Activated CD4-positive, alpha-beta T cell treated with anti-CD3 and anti-CD28 coated beads, Interleukin-2, amount 10 ng/mL, durations not matched to agents 7 days and 5 days (primary cell): ENCODE measurements around the gene CCDC12. TPM values are rescaled to one million over a fixed set of nuclear protein-coding genes. Genes with fewer than 3 reads are reported as not detected.

ENCODE experiments used
- CTCF ChIA-PET: fragments of 350-600 bp; sonication (Branson Sonifier 250); formaldehyde crosslinking; loops from one replicate; lab custom pipeline; 2021; ENCODE audit warnings: antibody characterized with exemption; lab: Charles Lee
- POLR2A ChIA-PET: fragments of 350-600 bp; sonication (Branson Sonifier 250); formaldehyde crosslinking; loops from one replicate; lab custom pipeline; 2021; ENCODE audit warnings: antibody characterized with exemption; lab: Charles Lee
- DNase-seq: peaks from one replicate; pipeline ENCODE4 v3.0.0-alpha.2; 2020
- H3K27ac Mint-ChIP-seq: one replicate; pipeline ENCODE4 v1.8.0; 2021; ENCODE audit warnings: mild to moderate bottlenecking, moderate library complexity, mixed read lengths
- H3K27me3 Mint-ChIP-seq: one replicate; pipeline ENCODE4 v1.8.0; 2021; ENCODE audit warnings: mixed read lengths
- H3K36me3 Mint-ChIP-seq: one replicate; pipeline ENCODE4 v1.8.0; 2021; ENCODE audit warnings: low read depth, mixed read lengths
- H3K4me1 Mint-ChIP-seq: one replicate; pipeline ENCODE4 v1.8.0; 2021; ENCODE audit warnings: mixed read lengths
- H3K4me3 Mint-ChIP-seq: one replicate; pipeline ENCODE4 v1.8.0; 2021; ENCODE audit warnings: mild to moderate bottlenecking, moderate library complexity, mixed read lengths
- H3K9me3 Mint-ChIP-seq: one replicate; pipeline ENCODE4 v1.8.0; 2021; ENCODE audit warnings: mixed read lengths
- total RNA-seq, 2 experiments: library from RNA; stranded (reverse); gene quantifications; one replicate each; pipeline ENCODE4 v1.2.3, GENCODE V29; 2021

Gene CCDC12
- total RNA-seq, 2 experiments from 2014 or later = 48.7 to 56.1 TPM

DNA sequence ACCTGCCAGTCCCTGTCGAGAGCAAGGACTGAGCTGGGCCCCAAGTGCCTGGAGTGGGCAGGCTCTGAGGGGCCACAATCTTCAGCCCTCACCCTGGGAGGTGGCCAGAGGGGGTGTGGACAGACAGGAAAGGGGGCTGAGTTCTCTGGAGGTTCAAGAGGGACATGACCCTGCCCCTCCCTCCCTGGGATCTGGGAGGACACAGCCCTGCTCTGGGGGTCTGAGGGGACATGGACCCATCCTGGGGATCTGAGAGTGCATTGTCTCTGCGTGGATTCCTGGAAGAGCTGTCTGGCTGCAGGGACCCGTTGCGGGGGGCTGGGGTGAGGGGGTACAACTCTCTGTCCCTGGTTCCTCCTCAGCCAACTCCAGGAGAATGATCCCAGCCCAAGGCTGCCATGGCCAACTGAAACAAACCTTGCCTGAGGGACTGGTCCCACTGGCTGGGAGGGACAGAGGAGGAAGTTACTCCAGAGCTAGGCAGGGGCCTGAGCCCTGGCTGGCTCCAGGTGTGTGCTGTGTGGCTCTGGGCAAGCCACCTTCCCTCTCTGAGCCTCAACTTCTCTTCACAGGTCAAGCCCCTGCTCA, 70.0 kb downstream of the CCDC12 start:
- ChIA-PET CTCF (interaction anchor here (0.9 kb wide), 1 partner anchor 20 kb away, joined by 3 read pairs; no protein-coding TSS in a partner anchor), POLR2A (no interaction called here)
- peaks cover 6% of the 10 kb centered on the region for H3K4me1 Mint-ChIP-seq
- H3K27ac Mint-ChIP-seq = no peak overlapping the region
- H3K9me3 Mint-ChIP-seq = no peaks in the 10 kb centered on the region
- H3K27me3 Mint-ChIP-seq = no peaks in the 10 kb centered on the region
- no peaks in the 10 kb centered on the region for H3K36me3 Mint-ChIP-seq
- H3K4me3 Mint-ChIP-seq = no peak overlapping the region
- no peak for DNase-seq

GRCh38 chr3:46905661-46906451, 70.7 kb downstream of the CCDC12 start:
- POLR2A ChIA-PET = no interaction called here
- no peak overlapping the region for H3K27ac Mint-ChIP-seq
- CTCF ChIA-PET = interaction anchor here (0.9 kb wide), 1 partner anchor 19 kb away, joined by 3 read pairs; no protein-coding TSS in a partner anchor
- H3K4me1 Mint-ChIP-seq = peaks cover 6% of the 10 kb centered on the region
- no peaks in the 10 kb centered on the region for H3K9me3 Mint-ChIP-seq
- no peaks in the 10 kb centered on the region for H3K36me3 Mint-ChIP-seq
- H3K4me3 Mint-ChIP-seq = no peak overlapping the region
- DNase-seq = no peak
- no peaks in the 10 kb centered on the region for H3K27me3 Mint-ChIP-seq

- H3K36me3 Mint-ChIP-seq = no peaks in the 10 kb centered on the region
- ChIA-PET POLR2A (no interaction called here), CTCF (no interaction called here)
- no peak overlapping the region for H3K27ac Mint-ChIP-seq
- no peak overlapping the region for H3K4me3 Mint-ChIP-seq
- DNase-seq = no peak
- H3K4me1 Mint-ChIP-seq = peaks cover 6% of the 10 kb centered on the region
- H3K27me3 Mint-ChIP-seq = no peaks in the 10 kb centered on the region
- no peaks in the 10 kb centered on the region for H3K9me3 Mint-ChIP-seq
Measured at GRCh38 chr3:46905213-46905560, 71.4 kb downstream of the CCDC12 start.

DNA sequence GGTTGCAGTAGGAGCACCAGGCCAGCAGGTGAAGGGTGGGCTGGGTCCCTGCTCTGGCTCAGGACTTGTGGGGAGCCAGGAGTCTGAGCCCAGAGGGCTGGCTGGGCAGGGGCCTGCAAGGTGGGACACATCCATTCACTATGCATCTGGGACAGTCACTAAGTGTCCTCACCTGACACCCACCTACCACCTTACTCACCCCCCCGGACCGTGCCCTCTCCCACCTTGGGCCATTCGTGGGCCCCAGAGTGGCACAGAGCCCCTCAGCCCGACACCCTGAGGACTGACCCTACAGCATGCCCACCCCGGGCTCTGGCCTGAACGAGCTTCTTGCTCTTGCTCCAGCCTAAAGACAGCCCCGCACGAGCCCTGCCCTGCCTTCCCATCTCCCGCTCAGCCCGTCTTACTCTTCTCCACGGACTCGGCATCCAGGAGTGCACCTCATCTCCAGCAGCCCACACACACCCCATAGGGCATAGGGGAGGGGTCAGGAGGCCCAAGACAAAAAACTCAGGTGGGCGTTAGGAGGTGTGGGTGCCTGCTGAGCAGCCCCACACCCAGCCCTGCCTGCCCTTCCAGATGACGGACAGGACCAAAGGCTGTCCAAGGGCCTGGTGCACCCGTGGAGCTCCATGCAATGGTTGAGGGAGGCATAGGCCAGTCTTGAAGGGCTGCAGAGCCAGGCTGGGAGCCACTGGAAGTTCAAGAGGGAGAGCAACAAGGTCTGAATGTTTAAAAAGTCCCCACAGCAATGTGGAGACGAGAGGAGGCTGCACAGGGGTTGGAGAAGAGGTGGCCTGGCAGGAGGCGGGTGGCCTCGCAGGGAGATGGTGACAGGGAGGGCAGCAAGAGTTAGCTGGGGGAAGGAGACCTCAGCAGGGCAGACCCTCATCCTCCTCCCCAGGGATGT, 72.0 kb downstream of the CCDC12 start:
- ChIA-PET CTCF (no interaction called here), POLR2A (no interaction called here)
- Mint-ChIP-seq H3K27ac (no peak overlapping the region), H3K4me3 (no peak overlapping the region), H3K36me3 (no peaks in the 10 kb centered on the region), H3K27me3 (no peaks in the 10 kb centered on the region), H3K9me3 (no peaks in the 10 kb centered on the region), H3K4me1 (peaks cover 5% of the 10 kb centered on the region)
- DNase-seq = no peak

DNA sequence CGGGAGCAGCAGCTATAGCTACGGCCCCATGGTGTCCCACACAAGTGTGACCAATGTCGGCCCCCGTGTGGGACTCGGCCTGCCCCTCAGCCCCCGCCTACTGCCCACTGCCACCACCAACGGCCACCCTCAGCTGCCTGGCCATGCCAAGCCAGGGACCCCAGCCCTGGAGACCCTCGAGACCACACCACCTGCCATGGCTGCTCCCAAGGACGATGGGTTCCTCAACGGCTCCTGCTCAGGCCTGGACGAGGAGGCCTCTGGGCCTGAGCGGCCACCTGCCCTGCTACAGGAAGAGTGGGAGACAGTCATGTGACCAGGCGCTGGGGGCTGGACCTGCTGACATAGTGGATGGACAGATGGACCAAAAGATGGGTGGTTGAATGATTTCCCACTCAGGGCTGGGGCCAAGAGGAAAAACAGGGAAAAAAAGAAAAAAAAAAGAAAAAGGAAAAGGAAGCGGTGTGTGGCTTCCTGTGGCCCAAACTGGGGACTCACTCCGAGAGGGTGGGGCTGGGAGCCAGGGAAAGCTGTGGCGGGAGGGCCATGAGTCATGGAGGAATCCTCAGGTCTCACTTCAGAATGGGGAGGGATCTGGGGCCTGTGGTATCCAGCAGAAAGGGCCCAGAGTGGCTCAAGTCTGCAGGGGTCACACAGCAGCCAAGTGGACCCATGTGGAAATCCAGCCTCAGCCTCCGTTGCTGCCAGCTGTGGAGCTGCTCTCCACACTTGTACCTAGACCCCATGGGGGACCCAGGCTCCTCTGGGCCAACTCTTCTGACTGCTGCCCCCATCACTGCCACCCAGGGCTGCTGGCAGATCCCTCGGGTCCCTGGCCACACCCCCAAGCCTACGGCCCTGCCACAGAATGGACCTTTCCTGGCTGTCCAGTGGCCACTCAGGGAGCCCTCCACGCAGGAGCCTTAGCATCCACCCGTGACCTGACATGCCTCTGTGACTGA, 72.9 kb downstream of the CCDC12 start:
- H3K4me3 Mint-ChIP-seq = no peak overlapping the region
- peaks cover 6% of the 10 kb centered on the region for H3K27me3 Mint-ChIP-seq
- DNase-seq = no peak
- peaks cover 4% of the 10 kb centered on the region for H3K4me1 Mint-ChIP-seq
- CTCF ChIA-PET = no interaction called here
- no peaks in the 10 kb centered on the region for H3K9me3 Mint-ChIP-seq
- no peaks in the 10 kb centered on the region for H3K36me3 Mint-ChIP-seq
- POLR2A ChIA-PET = no interaction called here
- H3K27ac Mint-ChIP-seq = no peak overlapping the region

- CTCF ChIA-PET = interaction anchor here (1.0 kb wide), 1 partner anchor 34 kb away, joined by 3 read pairs; no protein-coding TSS in a partner anchor
- peaks cover 10% of the 10 kb centered on the region for H3K4me1 Mint-ChIP-seq
- no peak overlapping the region for H3K4me3 Mint-ChIP-seq
- H3K9me3 Mint-ChIP-seq = no peaks in the 10 kb centered on the region
- peaks cover 15% of the 10 kb centered on the region for H3K27me3 Mint-ChIP-seq
- POLR2A ChIA-PET = no interaction called here
- no peak overlapping the region for H3K27ac Mint-ChIP-seq
- DNase-seq = no peak
- H3K36me3 Mint-ChIP-seq = no peaks in the 10 kb centered on the region
Measured at GRCh38 chr3:46902188-46902631, 74.3 kb downstream of the CCDC12 start.

DNA sequence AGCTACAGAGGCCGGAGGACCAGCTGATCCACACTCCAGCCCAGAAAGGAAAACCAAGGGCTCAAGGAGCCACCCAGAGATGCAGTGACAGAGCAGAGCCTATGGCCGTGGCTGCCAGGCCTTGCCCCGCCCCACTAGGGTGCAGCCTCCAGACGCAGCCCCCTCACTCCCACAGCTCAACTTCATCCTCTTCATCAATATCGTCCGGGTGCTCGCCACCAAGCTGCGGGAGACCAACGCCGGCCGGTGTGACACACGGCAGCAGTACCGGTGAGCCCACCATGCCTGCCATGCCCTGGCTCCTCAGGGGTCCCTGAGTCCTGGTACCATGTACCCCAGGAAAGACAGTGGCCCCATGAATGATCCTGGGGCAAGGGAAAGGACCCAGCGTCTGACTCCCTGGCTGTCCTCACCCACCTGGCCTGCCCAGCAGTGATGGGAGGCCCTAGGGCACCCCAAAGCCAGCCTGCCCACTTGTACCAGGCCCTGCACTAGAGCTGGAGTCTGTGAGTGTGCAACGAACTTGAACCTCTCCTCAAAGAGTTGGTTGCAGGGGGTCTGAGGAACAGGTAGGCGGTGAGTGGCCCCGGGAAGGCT, 74.9 kb downstream of the CCDC12 start:
- POLR2A ChIA-PET = no interaction called here
- Mint-ChIP-seq H3K9me3 (no peaks in the 10 kb centered on the region), H3K4me1 (peaks cover 10% of the 10 kb centered on the region), H3K36me3 (no peaks in the 10 kb centered on the region), H3K27me3 (peaks cover 17% of the 10 kb centered on the region), H3K4me3 (no peak overlapping the region), H3K27ac (no peak overlapping the region)
- CTCF ChIA-PET = interaction anchor here (0.6 to 2.1 kb wide), 6 partner anchors 8 to 56 kb away, joined by 3 to 6 read pairs (median 4); no protein-coding TSS in a partner anchor
- no peak for DNase-seq

DNA sequence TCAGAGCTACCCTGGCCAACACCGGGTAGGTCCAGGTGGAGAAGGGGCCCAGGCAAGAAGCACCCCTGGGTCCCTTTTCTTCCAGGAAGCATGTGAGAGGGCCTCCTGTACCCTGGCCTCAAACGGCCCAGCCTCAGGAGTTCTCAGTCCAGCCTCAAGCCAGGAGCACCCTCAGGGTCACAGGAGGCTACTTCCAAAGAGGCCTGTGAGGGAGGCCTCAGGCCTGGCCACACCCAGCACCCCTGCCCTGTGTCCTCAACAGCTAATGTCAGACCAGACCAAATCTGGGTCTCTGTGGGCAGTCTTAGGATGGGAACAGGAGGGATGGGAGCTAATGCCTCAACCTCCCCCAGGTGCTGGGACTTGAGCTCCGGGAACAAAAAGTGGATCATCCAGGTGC, 75.5 kb downstream of the CCDC12 start:
- H3K36me3 Mint-ChIP-seq = no peaks in the 10 kb centered on the region
- H3K9me3 Mint-ChIP-seq = no peaks in the 10 kb centered on the region
- no peak for DNase-seq
- peaks cover 10% of the 10 kb centered on the region for H3K4me1 Mint-ChIP-seq
- H3K4me3 Mint-ChIP-seq = no peak overlapping the region
- peaks cover 19% of the 10 kb centered on the region for H3K27me3 Mint-ChIP-seq
- CTCF ChIA-PET = interaction anchor here (0.6 to 2.1 kb wide), 6 partner anchors 8 to 55 kb away, joined by 3 to 6 read pairs (median 4); no protein-coding TSS in a partner anchor
- POLR2A ChIA-PET = no interaction called here
- no peak overlapping the region for H3K27ac Mint-ChIP-seq

DNA sequence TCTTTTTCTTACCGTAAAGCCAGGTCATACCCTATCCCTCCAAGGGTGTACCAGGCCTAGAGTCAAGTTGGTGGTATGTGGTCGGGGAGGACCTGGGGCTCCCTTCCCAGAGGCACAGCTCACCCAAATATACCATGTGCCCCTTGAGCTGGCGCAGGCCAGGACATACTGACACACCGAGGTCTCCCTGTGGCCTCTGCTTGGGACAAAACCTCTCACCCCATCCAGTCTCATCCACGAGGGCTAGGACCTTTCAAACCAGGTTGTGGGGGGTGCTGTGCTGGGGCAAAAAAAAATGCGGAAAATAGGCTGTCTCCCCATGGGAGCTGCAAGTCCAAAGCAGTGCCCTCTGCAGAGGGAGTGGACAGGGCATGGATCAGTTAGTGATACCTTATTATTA, 76.2 kb downstream of the CCDC12 start:
- CTCF ChIA-PET = interaction anchor here (0.5 to 2.1 kb wide), 7 partner anchors 9 to 1695 kb away, joined by 3 to 6 read pairs (median 3); no protein-coding TSS in a partner anchor
- no peak for DNase-seq
- H3K27me3 Mint-ChIP-seq = peaks cover 22% of the 10 kb centered on the region
- H3K9me3 Mint-ChIP-seq = no peaks in the 10 kb centered on the region
- POLR2A ChIA-PET = no interaction called here
- H3K27ac Mint-ChIP-seq = no peak overlapping the region
- no peaks in the 10 kb centered on the region for H3K36me3 Mint-ChIP-seq
- no peak overlapping the region for H3K4me3 Mint-ChIP-seq
- peaks cover 10% of the 10 kb centered on the region for H3K4me1 Mint-ChIP-seq

DNA sequence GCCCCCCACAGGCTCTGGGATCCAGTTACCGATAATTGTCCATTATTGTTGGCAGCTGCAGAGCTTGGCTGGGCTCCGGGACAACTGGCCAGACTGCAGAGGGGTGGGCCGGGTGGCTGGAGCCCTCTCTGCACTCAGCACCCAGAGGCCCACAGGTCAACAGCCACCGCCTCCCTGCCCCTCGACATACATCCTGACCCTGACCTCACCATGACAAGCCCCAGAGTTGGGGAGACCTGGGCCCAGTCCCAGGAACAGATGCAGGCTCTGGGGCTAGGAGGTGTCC, 76.6 kb downstream of the CCDC12 start:
- no peaks in the 10 kb centered on the region for H3K36me3 Mint-ChIP-seq
- POLR2A ChIA-PET = no interaction called here
- H3K4me3 Mint-ChIP-seq = no peak overlapping the region
- peaks cover 10% of the 10 kb centered on the region for H3K4me1 Mint-ChIP-seq
- no peak overlapping the region for H3K27ac Mint-ChIP-seq
- no peaks in the 10 kb centered on the region for H3K9me3 Mint-ChIP-seq
- CTCF ChIA-PET = interaction anchor here (0.5 to 2.1 kb wide), 5 partner anchors 9 to 733 kb away, joined by 3 to 6 read pairs (median 3); no protein-coding TSS in a partner anchor
- peaks cover 25% of the 10 kb centered on the region for H3K27me3 Mint-ChIP-seq
- no peak for DNase-seq

DNA sequence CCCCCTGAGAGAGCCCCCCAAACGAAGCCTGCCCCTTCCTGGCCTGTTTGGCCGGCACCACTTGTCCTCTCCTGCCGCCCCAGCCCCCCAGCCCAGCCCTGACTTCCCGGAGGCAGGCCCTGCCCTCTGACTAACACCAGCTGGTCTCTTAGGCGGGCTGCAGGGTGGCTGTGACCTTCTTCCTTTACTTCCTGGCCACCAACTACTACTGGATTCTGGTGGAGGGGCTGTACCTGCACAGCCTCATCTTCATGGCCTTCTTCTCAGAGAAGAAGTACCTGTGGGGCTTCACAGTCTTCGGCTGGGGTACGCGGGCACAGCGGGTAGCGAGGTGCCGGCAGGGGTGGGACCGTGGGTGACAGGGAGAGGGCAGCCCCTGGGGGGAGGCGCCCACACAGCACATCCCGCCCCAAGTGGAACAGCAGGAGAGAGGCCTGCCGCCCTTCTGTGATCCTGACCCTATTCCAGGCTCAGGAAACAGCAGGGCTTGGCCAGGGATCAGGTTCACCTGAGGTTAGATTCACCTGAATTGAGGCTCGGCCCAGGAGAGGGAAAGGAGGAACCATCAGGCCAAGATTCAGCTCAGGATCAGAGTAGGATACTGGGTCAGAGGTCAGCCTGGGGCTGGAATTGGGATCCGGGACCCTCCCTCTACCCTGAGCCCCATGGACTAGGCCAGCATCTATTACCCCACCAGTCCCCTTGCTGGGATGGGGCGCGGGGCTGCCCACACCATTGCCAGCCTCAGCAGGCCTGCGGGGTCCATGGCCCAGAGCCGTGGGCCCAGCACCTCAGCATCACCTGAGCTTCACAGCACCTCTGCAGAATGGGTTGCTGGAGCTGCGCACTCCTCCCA, 77.2 kb downstream of the CCDC12 start:
- ChIA-PET CTCF (interaction anchor here (0.5 to 2.1 kb wide), 5 partner anchors 10 to 734 kb away, joined by 3 to 6 read pairs (median 3); no protein-coding TSS in a partner anchor), POLR2A (interaction anchor here (0.6 kb wide), 1 partner anchor 21 kb away, joined by 3 read pairs; no protein-coding TSS in a partner anchor)
- peaks cover 10% of the 10 kb centered on the region for H3K4me1 Mint-ChIP-seq
- DNase-seq = no peak
- H3K27ac Mint-ChIP-seq = no peak overlapping the region
- H3K27me3 Mint-ChIP-seq = peaks cover 25% of the 10 kb centered on the region
- H3K36me3 Mint-ChIP-seq = no peaks in the 10 kb centered on the region
- H3K9me3 Mint-ChIP-seq = no peaks in the 10 kb centered on the region
- no peak overlapping the region for H3K4me3 Mint-ChIP-seq
